GM13976 (cell line): ENCODE measurements around the gene CENPVL1.

Source experiments
- DNase-seq: peaks from one replicate; pipeline ENCODE4 v3.0.0; 2012; ENCODE audit warnings: low spot score
- CTCF ChIP-seq: IDR thresholded peaks from 2 replicates; pipeline ENCODE4 v1.5.1; 2012; ENCODE audit warnings: borderline replicate concordance, mild to moderate bottlenecking; ENCODE audit not compliant: insufficient read depth; ENCODE audit errors: extremely low read depth, missing control alignments, control extremely low read depth
- in situ Hi-C: fragments of 300-500 bp; cut with MboI; formaldehyde crosslinking; loops from one replicate; pipeline ENCODE4 v1.12.0; 2022; ENCODE audit warnings: low sequenced_read_pairs, mixed read lengths, inconsistent platforms; ENCODE audit not compliant: unreplicated experiment

The CENPVL1 gene

GRCh38 chrX:51760657-51761056 is 50.3 kb downstream of the CENPVL1 start:
- TF ChIP-seq CTCF = no peak
- no peak for DNase-seq
- in situ Hi-C loops = no loop called here
